ENCODE measurements around the gene NOMO2.
"Not testable (repeated sequence)": the region's sequence is repeated elsewhere in the genome, so short reads cannot be mapped to it uniquely, and the experiment has no call there.

- TF ChIP-seq CTCF, POLR2A, EP300 (IDR thresholded peaks at IDR 0.05): not testable (repeated sequence)
Measured at GRCh38 chr16:18498430-18498829, 63.5 kb downstream of the NOMO2 start.
